ENCODE measurements around the gene PALM3.
A peak's percentile ranks its signal among the peaks of the same experiment; 100 is the strongest.

PALM3 gene

DNA sequence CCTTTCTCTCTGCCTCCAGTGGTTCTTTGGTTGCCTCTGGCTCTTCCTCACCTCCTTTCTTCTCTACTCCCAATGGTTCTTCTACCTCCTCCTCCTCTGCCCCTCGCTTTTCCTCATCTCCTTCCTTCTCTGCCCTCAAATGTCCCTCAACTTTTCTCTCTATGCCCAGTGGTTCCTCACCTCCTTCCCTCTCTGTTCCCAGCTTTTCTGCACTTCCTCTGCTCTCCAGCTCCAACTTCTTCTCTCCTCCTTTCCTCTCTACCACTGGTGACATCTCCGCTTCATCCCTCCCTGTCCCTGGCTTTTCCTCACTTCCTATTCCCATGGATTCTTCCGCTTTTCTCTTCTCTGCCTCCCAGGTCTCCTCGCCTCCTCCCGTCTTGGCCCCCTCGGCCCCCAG is 7.8 kb downstream of the PALM3 start:
- Histone ChIP-seq H3K36me3 (replicated peaks in 1 of 2; ENCODE audit: control insufficient read depth in 2 of 2, insufficient read depth in 2 of 2, low read length in 2 of 2) (peaks cover 2 to 3% of the 10 kb centered on the region in 2 donors), H4K8ac (ENCODE audit: low read depth, low read length) (no peak overlapping the region), H3K4me1 (ENCODE audit: control insufficient read depth in 2 of 2, insufficient read depth in 1 of 2, low read depth in 1 of 2, low read length in 2 of 2) (peaks cover 0 to 4% of the 10 kb centered on the region in 2 donors), H3K23ac (ENCODE audit: low read depth, low read length, poor library complexity) (no peak overlapping the region), H3K27me3 (ENCODE audit: control insufficient read depth in 3 of 3, insufficient read depth in 3 of 3, low read depth in 1 of 3, low read length in 3 of 3) (peaks cover 0 to 26% (median 12%) of the 10 kb centered on the region in 3 experiments), H3K9ac (ENCODE audit: low read depth, low read length, poor library complexity) (no peak overlapping the region), H2BK120ac (ENCODE audit: low read depth, low read length) (no peak overlapping the region), H4K91ac (ENCODE audit: low read depth, low read length, poor library complexity) (no peak overlapping the region), H2BK5ac (ENCODE audit: low read length) (peak overlapping the region; percentile 45), H3K4me3 (ENCODE audit: low read length in 2 of 2) (no peak overlapping the region), H3K4ac (ENCODE audit: low read length) (no peak overlapping the region), H2AK5ac (ENCODE audit: low read depth, low read length) (no peak overlapping the region), H2AFZ (ENCODE audit: low read length) (no peak overlapping the region), H3K27ac (replicated peaks; ENCODE audit: low read length) (no peak overlapping the region), H2BK12ac (ENCODE audit: low read length) (no peak overlapping the region), H2BK15ac (ENCODE audit: low read length) (no peak overlapping the region), H3K4me2 (ENCODE audit: insufficient read depth, low read length, poor library complexity, severe bottlenecking) (no peak overlapping the region), H3K18ac (ENCODE audit: low read length) (no peak overlapping the region), H3K79me1 (ENCODE audit: low read depth, low read length) (no peaks in the 10 kb centered on the region), H3K9me3 (replicated peaks in 1 of 2; ENCODE audit: control insufficient read depth in 2 of 2, insufficient read depth in 1 of 2, low read depth in 1 of 2, low read length in 2 of 2) (peaks cover 0 to 3% of the 10 kb centered on the region in 2 donors), H3K14ac (ENCODE audit: low read length) (no peak overlapping the region)
- no CpG with 5 or more reads among the region's 6 CpGs for WGBS, 2 donors (ENCODE audit: extremely low coverage in 2 of 2, insufficient read length in 2 of 2, insufficient replicate concordance in 1 of 2)
- DNase-seq (ENCODE audit: low spot score): no peak

DNA sequence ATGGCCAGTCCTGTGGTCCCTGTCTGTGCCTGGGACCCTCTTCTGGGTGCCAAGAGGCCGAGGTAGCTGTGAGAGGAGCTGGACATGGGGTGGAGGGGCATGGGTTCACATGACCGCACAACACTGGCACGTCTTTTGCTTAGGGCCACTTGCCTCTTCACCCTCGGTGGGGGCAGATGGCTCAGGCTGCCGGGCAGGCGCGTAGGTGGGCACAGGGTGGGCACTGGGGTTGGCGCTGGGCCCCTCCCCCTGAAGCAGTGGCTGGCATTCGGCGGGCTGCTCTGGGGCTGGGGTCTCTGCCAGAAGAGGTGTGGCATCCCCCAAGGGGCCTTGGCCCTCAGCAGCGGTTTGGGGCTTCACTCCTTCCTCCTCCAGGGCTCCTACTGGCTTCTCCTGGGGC is 8.4 kb downstream of the PALM3 start:
- Histone ChIP-seq H4K91ac (ENCODE audit: low read depth, low read length, poor library complexity) (no peak overlapping the region), H3K4me2 (ENCODE audit: insufficient read depth, low read length, poor library complexity, severe bottlenecking) (no peak overlapping the region), H2BK5ac (ENCODE audit: low read length) (no peak overlapping the region), H3K4ac (ENCODE audit: low read length) (peak overlapping the region; percentile 55), H3K4me1 (ENCODE audit: control insufficient read depth in 2 of 2, insufficient read depth in 1 of 2, low read depth in 1 of 2, low read length in 2 of 2) (peaks cover 0 to 4% of the 10 kb centered on the region in 2 donors), H2AK5ac (ENCODE audit: low read depth, low read length) (no peak overlapping the region), H3K36me3 (replicated peaks in 1 of 2; ENCODE audit: control insufficient read depth in 2 of 2, insufficient read depth in 2 of 2, low read length in 2 of 2) (peaks cover 2 to 3% of the 10 kb centered on the region in 2 donors), H3K27me3 (ENCODE audit: control insufficient read depth in 3 of 3, insufficient read depth in 3 of 3, low read depth in 1 of 3, low read length in 3 of 3) (peaks cover 0 to 20% (median 6%) of the 10 kb centered on the region in 3 experiments), H2BK12ac (ENCODE audit: low read length) (peak overlapping the region; percentile 58), H3K9ac (ENCODE audit: low read depth, low read length, poor library complexity) (no peak overlapping the region), H3K18ac (ENCODE audit: low read length) (no peak overlapping the region), H4K8ac (ENCODE audit: low read depth, low read length) (no peak overlapping the region), H3K27ac (replicated peaks; ENCODE audit: low read length) (no peak overlapping the region), H2BK120ac (ENCODE audit: low read depth, low read length) (no peak overlapping the region), H3K4me3 (ENCODE audit: low read length in 2 of 2) (peak overlapping the region in 1 of 2 donors; percentile 44), H3K79me1 (ENCODE audit: low read depth, low read length) (no peaks in the 10 kb centered on the region), H3K23ac (ENCODE audit: low read depth, low read length, poor library complexity) (peak overlapping the region; percentile 80), H3K14ac (ENCODE audit: low read length) (no peak overlapping the region), H3K9me3 (replicated peaks in 1 of 2; ENCODE audit: control insufficient read depth in 2 of 2, insufficient read depth in 1 of 2, low read depth in 1 of 2, low read length in 2 of 2) (peaks cover under 1 to 3% of the 10 kb centered on the region in 2 donors), H2AFZ (ENCODE audit: low read length) (no peak overlapping the region), H2BK15ac (ENCODE audit: low read length) (no peak overlapping the region)
- no peak for DNase-seq (ENCODE audit: low spot score)
- WGBS, 2 donors (ENCODE audit: extremely low coverage in 2 of 2, insufficient read length in 2 of 2, insufficient replicate concordance in 1 of 2): no CpG with 5 or more reads among the region's 11 CpGs

- H3K4me3 ChIP-seq (ENCODE audit: low read length in 2 of 2): peak overlapping the region in 1 of 2 donors; percentile 44
- no peak overlapping the region for H3K14ac ChIP-seq (ENCODE audit: low read length)
- no peak overlapping the region for H2AK5ac ChIP-seq (ENCODE audit: low read depth, low read length)
- H3K27me3 ChIP-seq (ENCODE audit: control insufficient read depth in 3 of 3, insufficient read depth in 3 of 3, low read depth in 1 of 3, low read length in 3 of 3): peaks cover 0 to 15% (median 1%) of the 10 kb centered on the region in 3 experiments
- H3K4ac ChIP-seq (ENCODE audit: low read length): no peak overlapping the region
- no peak overlapping the region for H3K18ac ChIP-seq (ENCODE audit: low read length)
- H2BK12ac ChIP-seq (ENCODE audit: low read length): peak overlapping the region; percentile 58
- peak overlapping the region; percentile 80 for H3K23ac ChIP-seq (ENCODE audit: low read depth, low read length, poor library complexity)
- H2BK120ac ChIP-seq (ENCODE audit: low read depth, low read length): no peak overlapping the region
- H3K79me1 ChIP-seq (ENCODE audit: low read depth, low read length): no peaks in the 10 kb centered on the region
- H2BK15ac ChIP-seq (ENCODE audit: low read length): no peak overlapping the region
- peaks cover 3 to 4% of the 10 kb centered on the region in 2 donors for H3K9me3 ChIP-seq (replicated peaks in 1 of 2; ENCODE audit: control insufficient read depth in 2 of 2, insufficient read depth in 1 of 2, low read depth in 1 of 2, low read length in 2 of 2)
- H3K27ac ChIP-seq (replicated peaks; ENCODE audit: low read length): no peak overlapping the region
- H3K9ac ChIP-seq (ENCODE audit: low read depth, low read length, poor library complexity): no peak overlapping the region
- H4K91ac ChIP-seq (ENCODE audit: low read depth, low read length, poor library complexity): no peak overlapping the region
- no peak overlapping the region for H2BK5ac ChIP-seq (ENCODE audit: low read length)
- whole genome bisulfite sequencing, 2 donors (ENCODE audit: extremely low coverage in 2 of 2, insufficient read length in 2 of 2, insufficient replicate concordance in 1 of 2): no CpG with 5 or more reads among the region's 3 CpGs
- no peak for DNase-seq (ENCODE audit: low spot score)
- no peak overlapping the region for H3K4me2 ChIP-seq (ENCODE audit: insufficient read depth, low read length, poor library complexity, severe bottlenecking)
- H4K8ac ChIP-seq (ENCODE audit: low read depth, low read length): no peak overlapping the region
- H2AFZ ChIP-seq (ENCODE audit: low read length): no peak overlapping the region
- H3K4me1 ChIP-seq (ENCODE audit: control insufficient read depth in 2 of 2, insufficient read depth in 1 of 2, low read depth in 1 of 2, low read length in 2 of 2): peaks cover 0 to 1% of the 10 kb centered on the region in 2 donors
- peaks cover 2 to 3% of the 10 kb centered on the region in 2 donors for H3K36me3 ChIP-seq (replicated peaks in 1 of 2; ENCODE audit: control insufficient read depth in 2 of 2, insufficient read depth in 2 of 2, low read length in 2 of 2)
Observed at GRCh38 chr19:14053032-14053431, 8.8 kb downstream of the PALM3 start.

DNA sequence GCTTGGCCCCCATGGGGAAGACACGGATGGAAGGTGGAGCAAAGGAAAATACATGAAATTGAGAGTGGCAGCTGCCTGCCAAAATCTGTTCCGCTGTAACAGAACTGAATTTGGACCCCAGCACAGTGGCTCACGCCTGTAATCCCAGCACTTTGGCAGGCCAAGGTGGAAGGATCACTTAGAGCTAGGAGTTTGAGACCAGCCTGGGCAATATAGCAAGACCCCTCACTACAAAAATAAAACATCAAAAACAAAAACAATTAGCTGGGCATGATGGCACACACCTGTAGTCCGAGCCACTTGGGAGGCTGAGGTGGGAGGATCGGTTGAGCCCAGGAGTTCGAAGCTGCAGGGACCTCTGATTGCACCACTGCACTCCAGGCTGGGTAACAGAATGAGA is 9.4 kb downstream of the PALM3 start:
- no peak overlapping the region for H2BK5ac ChIP-seq (ENCODE audit: low read length)
- H2BK120ac ChIP-seq (ENCODE audit: low read depth, low read length): no peak overlapping the region
- H3K27ac ChIP-seq (replicated peaks; ENCODE audit: low read length): no peak overlapping the region
- H2BK15ac ChIP-seq (ENCODE audit: low read length): no peak overlapping the region
- no peak overlapping the region for H3K23ac ChIP-seq (ENCODE audit: low read depth, low read length, poor library complexity)
- no peak for DNase-seq (ENCODE audit: low spot score)
- no peak overlapping the region for H4K91ac ChIP-seq (ENCODE audit: low read depth, low read length, poor library complexity)
- no peak overlapping the region for H3K4ac ChIP-seq (ENCODE audit: low read length)
- H3K9me3 ChIP-seq (replicated peaks in 1 of 2; ENCODE audit: control insufficient read depth in 2 of 2, insufficient read depth in 1 of 2, low read depth in 1 of 2, low read length in 2 of 2): peaks cover 3 to 4% of the 10 kb centered on the region in 2 donors
- peaks cover 2 to 3% of the 10 kb centered on the region in 2 donors for H3K36me3 ChIP-seq (replicated peaks in 1 of 2; ENCODE audit: control insufficient read depth in 2 of 2, insufficient read depth in 2 of 2, low read length in 2 of 2)
- H3K9ac ChIP-seq (ENCODE audit: low read depth, low read length, poor library complexity): no peak overlapping the region
- H3K27me3 ChIP-seq (ENCODE audit: control insufficient read depth in 3 of 3, insufficient read depth in 3 of 3, low read depth in 1 of 3, low read length in 3 of 3): peaks cover 0 to 11% (median 0%) of the 10 kb centered on the region in 3 experiments
- H2AK5ac ChIP-seq (ENCODE audit: low read depth, low read length): no peak overlapping the region
- no peak overlapping the region for H3K18ac ChIP-seq (ENCODE audit: low read length)
- H4K8ac ChIP-seq (ENCODE audit: low read depth, low read length): no peak overlapping the region
- no peak overlapping the region for H3K14ac ChIP-seq (ENCODE audit: low read length)
- no peak overlapping the region for H2BK12ac ChIP-seq (ENCODE audit: low read length)
- H3K79me1 ChIP-seq (ENCODE audit: low read depth, low read length): no peaks in the 10 kb centered on the region
- no peak overlapping the region for H2AFZ ChIP-seq (ENCODE audit: low read length)
- no peaks in the 10 kb centered on the region for H3K4me1 ChIP-seq (ENCODE audit: control insufficient read depth in 2 of 2, insufficient read depth in 1 of 2, low read depth in 1 of 2, low read length in 2 of 2)
- no peak overlapping the region for H3K4me2 ChIP-seq (ENCODE audit: insufficient read depth, low read length, poor library complexity, severe bottlenecking)
- H3K4me3 ChIP-seq (ENCODE audit: low read length in 2 of 2): no peak overlapping the region
- no CpG with 5 or more reads among the region's 6 CpGs for WGBS, 2 donors (ENCODE audit: extremely low coverage in 2 of 2, insufficient read length in 2 of 2, insufficient replicate concordance in 1 of 2)
